Naive thymus-derived CD4-positive, alpha-beta T cell (primary cell): ENCODE measurements around the gene DNAJA3. TPM values are rescaled to one million over a fixed set of nuclear protein-coding genes. Genes with fewer than 3 reads are reported as not detected.

Experiments
- ATAC-seq: fragments of 150-1000 bp; cut with Tn5 transposase; 2 replicates; pipeline ENCODE4 v1.10.0; 2021; ENCODE audit warnings: mild to moderate bottlenecking, moderate library complexity
- CTCF ChIA-PET: fragments of 350-600 bp; sonication (Branson Sonifier 250); formaldehyde crosslinking; loops from one replicate; lab custom pipeline; 2021; ENCODE audit warnings: antibody characterized with exemption; lab: Charles Lee
- POLR2A ChIA-PET: fragments of 350-600 bp; sonication (Branson Sonifier 250); formaldehyde crosslinking; loops from one replicate; lab custom pipeline; 2021; ENCODE audit warnings: antibody characterized with exemption, inconsistent platforms; lab: Charles Lee
- DNase-seq, 9 donors: peaks; one replicate each; pipeline versions ENCODE4 v3.0.0 to v3.0.0-alpha.2; 2020 to 2022; ENCODE audit warnings: mixed read lengths in 1 of 9
- H3K27ac ChIP-seq: one replicate; pipeline ENCODE4 v1.7.0; 2013; ENCODE audit warnings: mild to moderate bottlenecking, low read depth, low read length, moderate library complexity
- H3K27me3 ChIP-seq, 2 donors: one replicate each; pipeline ENCODE4 v1.7.0; 2013; ENCODE audit warnings: low read length in 2 of 2, mild to moderate bottlenecking in 2 of 2, moderate library complexity in 2 of 2; ENCODE audit not compliant: control insufficient read depth in 2 of 2, insufficient read depth in 2 of 2
- H3K36me3 ChIP-seq, 3 experiments: 1 replicate in 2 of 3; 2 replicates in 1 of 3; pipeline ENCODE4 v1.7.0; 2013; ENCODE audit warnings: low read length in 3 of 3, mild to moderate bottlenecking in 3 of 3, moderate library complexity in 1 of 3; ENCODE audit not compliant: insufficient read depth in 3 of 3, control insufficient read depth in 2 of 3
- H3K4me1 ChIP-seq, 2 donors: one replicate each; pipeline ENCODE4 v1.7.0; 2013; ENCODE audit warnings: low read length in 2 of 2, mild to moderate bottlenecking in 2 of 2, moderate library complexity in 1 of 2; ENCODE audit not compliant: control insufficient read depth in 2 of 2, insufficient read depth in 2 of 2
- H3K4me3 ChIP-seq: 2 replicates; pipeline ENCODE4 v1.7.0; 2013; ENCODE audit warnings: mild to moderate bottlenecking, low read length
- H3K9me3 ChIP-seq, 3 experiments: 1 replicate in 2 of 3; 2 replicates in 1 of 3; pipeline ENCODE4 v1.7.0; 2013; ENCODE audit warnings: low read length in 3 of 3; ENCODE audit not compliant: control insufficient read depth in 2 of 3
- H3K27ac Mint-ChIP-seq, 9 donors: one replicate each; pipeline ENCODE4 v1.8.0; 2020 to 2022; ENCODE audit warnings: mixed read lengths in 9 of 9, mild to moderate bottlenecking in 8 of 9, moderate library complexity in 5 of 9, inconsistent platforms in 2 of 9
- H3K27me3 Mint-ChIP-seq, 5 donors: one replicate each; pipeline ENCODE4 v1.8.0; 2021 to 2022; ENCODE audit warnings: mixed read lengths in 5 of 5, mild to moderate bottlenecking in 1 of 5
- H3K36me3 Mint-ChIP-seq, 5 donors: one replicate each; pipeline ENCODE4 v1.8.0; 2020 to 2022; ENCODE audit warnings: mixed read lengths in 5 of 5, mild to moderate bottlenecking in 3 of 5, inconsistent platforms in 1 of 5
- H3K4me1 Mint-ChIP-seq, 7 donors: one replicate each; pipeline ENCODE4 v1.8.0; 2020 to 2022; ENCODE audit warnings: mixed read lengths in 7 of 7, mild to moderate bottlenecking in 3 of 7, inconsistent platforms in 1 of 7
- H3K4me3 Mint-ChIP-seq, 10 donors: one replicate each; pipeline ENCODE4 v1.8.0; 2020 to 2022; ENCODE audit warnings: mild to moderate bottlenecking in 10 of 10, mixed read lengths in 10 of 10, moderate library complexity in 6 of 10, inconsistent platforms in 2 of 10
- H3K9me3 Mint-ChIP-seq, 11 donors: one replicate each; pipeline ENCODE4 v1.8.0; 2020 to 2022; ENCODE audit warnings: mixed read lengths in 11 of 11, mild to moderate bottlenecking in 4 of 11, inconsistent platforms in 1 of 11, moderate library complexity in 1 of 11
- intact Hi-C, 2 donors: fragments of 100-400 bp; cut with micrococcal nuclease; formaldehyde crosslinking; loops; one replicate each; pipeline ENCODE4 v1.15.1; 2023
- polyA plus RNA-seq, 2 donors: library from polyadenylated mRNA; unstranded; fragments of 300-500 nt; fragmentation: Illumina TruSeq; gene quantifications; one replicate each; pipeline ENCODE4 v1.2.3, GENCODE V29; 2021
- total RNA-seq, 6 experiments: library from RNA in 5 of 6; stranded (reverse) in 5 of 6; gene quantifications; 1 replicate in 5 of 6; 2 replicates in 1 of 6; pipeline ENCODE4 v1.2.3 and lab custom pipeline; 2021 to 2026

The DNAJA3 gene
- total and polyA plus RNA-seq, 7 experiments from 2014 or later = 33.6 to 79.8 (median 70.5) TPM

DNA sequence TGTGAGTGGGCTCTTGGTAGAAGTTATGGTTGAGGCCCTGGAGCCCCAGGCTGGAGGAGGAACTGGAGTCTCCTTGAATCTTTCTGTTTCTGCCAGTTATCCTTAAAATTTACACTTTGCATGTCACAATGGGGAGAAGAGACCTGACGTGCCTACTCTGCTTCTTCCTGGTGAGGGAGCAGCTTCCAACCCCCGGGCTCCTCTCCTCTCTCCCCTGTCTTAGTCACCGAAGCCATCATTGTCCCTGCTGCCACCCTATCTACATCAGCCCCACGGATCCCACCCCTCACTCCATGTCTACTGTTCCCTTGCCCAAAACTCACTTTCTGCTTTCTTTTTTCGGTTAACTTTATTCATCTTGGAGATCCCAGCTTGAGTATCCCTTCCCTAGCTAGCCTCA, 17.6 kb downstream of the DNAJA3 start:
- Mint-ChIP-seq H3K9me3 (no peaks in the 10 kb centered on the region), H3K27me3 (no peaks in the 10 kb centered on the region), H3K4me1 (peaks cover 4 to 12% (median 5%) of the 10 kb centered on the region in 7 donors), H3K4me3 (no peak overlapping the region), H3K36me3 (peaks cover 20 to 62% (median 27%) of the 10 kb centered on the region in 5 donors), H3K27ac (peak overlapping the region in 1 of 9 donors; percentile 14)
- Histone ChIP-seq H3K27ac (no peak overlapping the region), H3K36me3 (peaks cover 30 to 93% (median 54%) of the 10 kb centered on the region in 3 experiments), H3K4me1 (no peaks in the 10 kb centered on the region), H3K4me3 (no peak overlapping the region), H3K9me3 (no peaks in the 10 kb centered on the region), H3K27me3 (no peaks in the 10 kb centered on the region)
- DNase-seq = no peak
- ATAC-seq = no peak
- ChIA-PET CTCF (interaction anchor here (0.6 kb wide), 1 partner anchor 30 kb away, joined by 5 read pairs; no protein-coding TSS in a partner anchor), POLR2A (no interaction called here)
- intact Hi-C loops = no loop called here

DNA sequence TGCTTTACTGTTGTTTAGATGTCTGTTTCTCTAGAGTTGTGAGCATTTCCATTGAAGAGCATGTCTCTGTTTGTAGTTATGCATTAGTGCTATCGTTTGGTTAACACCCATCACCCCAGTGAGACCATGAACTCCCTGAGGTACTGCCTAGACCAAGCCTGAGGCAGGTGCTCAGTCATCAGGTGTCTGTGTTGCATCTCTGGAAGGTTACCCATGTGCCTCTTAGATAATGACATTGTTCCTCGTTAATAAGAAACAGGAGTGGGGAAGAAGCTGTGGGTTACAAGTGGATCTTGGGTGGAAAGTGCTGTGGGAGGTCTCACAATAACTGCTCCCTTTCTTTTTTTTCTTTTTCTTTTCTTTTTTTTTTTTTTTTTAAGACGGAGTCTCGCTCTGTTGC, 18.3 kb downstream of the DNAJA3 start:
- Histone ChIP-seq H3K36me3 (peaks cover 30 to 96% (median 54%) of the 10 kb centered on the region in 3 experiments), H3K27ac (no peak overlapping the region), H3K4me1 (no peaks in the 10 kb centered on the region), H3K4me3 (no peak overlapping the region), H3K27me3 (no peaks in the 10 kb centered on the region), H3K9me3 (no peaks in the 10 kb centered on the region)
- intact Hi-C loops = no loop called here
- H3K4me1 Mint-ChIP-seq = peaks cover 4 to 12% (median 5%) of the 10 kb centered on the region in 7 donors
- H3K4me3 Mint-ChIP-seq = no peak overlapping the region
- no peaks in the 10 kb centered on the region for H3K9me3 Mint-ChIP-seq
- no peaks in the 10 kb centered on the region for H3K27me3 Mint-ChIP-seq
- ATAC-seq = no peak
- ChIA-PET CTCF (no interaction called here), POLR2A (no interaction called here)
- H3K36me3 Mint-ChIP-seq = peaks cover 20 to 62% (median 27%) of the 10 kb centered on the region in 5 donors
- DNase-seq = no peak
- no peak overlapping the region for H3K27ac Mint-ChIP-seq

DNA sequence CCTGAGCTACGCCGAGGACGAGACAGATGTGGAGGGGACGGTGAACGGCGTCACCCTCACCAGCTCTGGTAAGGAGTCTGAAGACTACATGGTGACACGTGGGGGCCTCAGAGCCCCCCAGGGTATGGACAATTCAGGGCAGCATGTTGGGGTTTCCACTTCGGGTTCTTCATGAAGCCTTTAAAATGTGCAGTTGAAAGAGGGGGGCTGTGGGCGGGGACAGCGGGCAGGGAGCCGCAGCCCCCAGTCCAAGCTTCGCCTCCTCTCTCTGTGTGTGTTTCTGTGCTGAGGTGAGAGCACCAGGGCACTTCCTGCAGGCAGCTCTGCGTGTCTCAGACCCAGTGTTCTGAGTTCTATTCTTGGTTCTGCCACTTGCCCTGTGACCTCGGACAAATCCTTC, 24.8 kb downstream of the DNAJA3 start:
- POLR2A ChIA-PET = interaction anchor here (0.6 to 2.1 kb wide), 4 partner anchors 8 to 70 kb away, joined by 3 to 5 read pairs (median 3); no protein-coding TSS in a partner anchor
- CTCF ChIA-PET = no interaction called here
- Mint-ChIP-seq H3K4me3 (no peak overlapping the region), H3K27ac (no peak overlapping the region), H3K4me1 (peaks cover 0 to 4% (median 0%) of the 10 kb centered on the region in 7 donors), H3K9me3 (no peaks in the 10 kb centered on the region), H3K27me3 (no peaks in the 10 kb centered on the region), H3K36me3 (peaks cover 7 to 32% (median 13%) of the 10 kb centered on the region in 5 donors)
- Histone ChIP-seq H3K4me1 (no peaks in the 10 kb centered on the region), H3K9me3 (no peaks in the 10 kb centered on the region), H3K27ac (no peak overlapping the region), H3K27me3 (no peaks in the 10 kb centered on the region), H3K4me3 (no peak overlapping the region), H3K36me3 (peaks cover 11 to 94% (median 29%) of the 10 kb centered on the region in 3 experiments)
- ATAC-seq = no peak
- intact Hi-C loops = no loop called here
- no peak for DNase-seq

DNA sequence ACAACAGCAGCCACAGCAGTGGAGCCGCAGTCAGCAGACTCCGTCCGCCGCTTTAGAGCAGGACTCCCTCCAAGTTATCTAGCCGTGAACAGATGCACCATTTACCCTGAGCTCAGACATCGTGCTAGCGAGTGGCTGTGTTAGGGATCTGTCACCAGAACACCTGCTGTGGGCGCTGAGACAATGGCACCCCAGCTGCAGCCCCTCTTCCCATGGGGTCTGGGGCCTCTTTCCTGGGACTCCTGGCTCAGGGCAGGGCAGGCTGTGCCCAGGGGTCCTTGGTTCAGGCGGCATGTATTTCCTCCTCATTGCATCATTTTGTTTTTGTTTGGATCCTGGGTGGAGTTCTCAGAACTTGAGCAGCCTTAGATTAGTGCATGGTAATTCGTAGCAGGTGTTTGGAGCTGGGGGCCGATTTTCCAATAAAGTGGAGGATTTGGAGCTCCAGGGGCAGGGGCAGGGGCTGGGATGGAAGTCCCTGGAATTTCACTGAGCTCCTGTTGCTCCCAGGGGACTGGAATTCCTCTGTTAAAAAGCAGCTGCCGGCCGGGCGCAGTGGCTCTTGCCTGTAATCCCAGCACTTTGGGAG, 25.4 kb downstream of the DNAJA3 start:
- Histone ChIP-seq H3K9me3 (no peaks in the 10 kb centered on the region), H3K27ac (no peak overlapping the region), H3K4me3 (no peak overlapping the region), H3K4me1 (no peaks in the 10 kb centered on the region), H3K36me3 (peaks cover 11 to 94% (median 29%) of the 10 kb centered on the region in 3 experiments), H3K27me3 (no peaks in the 10 kb centered on the region)
- ATAC-seq (no peak), DNase-seq (no peak)
- intact Hi-C loops = no loop called here
- Mint-ChIP-seq H3K27ac (peak overlapping the region in 1 of 9 donors; percentile 17), H3K27me3 (no peaks in the 10 kb centered on the region), H3K4me1 (peaks cover 0 to 4% (median 0%) of the 10 kb centered on the region in 7 donors), H3K4me3 (no peak overlapping the region), H3K9me3 (no peaks in the 10 kb centered on the region), H3K36me3 (peaks cover 7 to 32% (median 13%) of the 10 kb centered on the region in 5 donors)
- ChIA-PET POLR2A (interaction anchor here (0.6 to 0.8 kb wide), 2 partner anchors 7 to 69 kb away, joined by 3 read pairs; no protein-coding TSS in a partner anchor), CTCF (no interaction called here)

DNA sequence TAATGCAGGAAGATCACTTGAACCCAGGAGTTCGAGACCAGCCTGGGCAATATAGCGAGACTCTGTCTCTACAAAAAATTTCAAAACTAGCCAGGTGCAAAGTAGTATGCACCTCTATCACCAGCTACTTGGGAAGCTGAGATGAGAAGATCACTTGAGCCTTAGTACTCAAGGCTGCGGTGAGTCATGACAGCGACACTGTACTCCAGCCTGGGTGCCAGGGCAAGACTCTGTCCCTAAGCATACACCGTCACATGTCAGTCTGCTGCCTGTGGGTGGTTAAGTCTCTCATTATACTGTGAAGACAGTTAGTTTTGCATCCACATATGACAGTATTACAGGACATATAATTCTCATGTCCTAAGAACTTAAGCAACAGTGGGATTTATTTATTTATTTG, 27.0 kb downstream of the DNAJA3 start:
- Mint-ChIP-seq H3K9me3 (no peaks in the 10 kb centered on the region), H3K4me1 (peaks cover 0 to 5% (median 2%) of the 10 kb centered on the region in 7 donors), H3K27me3 (no peaks in the 10 kb centered on the region), H3K4me3 (no peak overlapping the region), H3K36me3 (peaks cover 5 to 26% (median 10%) of the 10 kb centered on the region in 5 donors), H3K27ac (peak overlapping the region in 3 of 9 donors; percentile 40 to 63 (median 43))
- H3K9me3 ChIP-seq = no peaks in the 10 kb centered on the region
- no peak overlapping the region for H3K4me3 ChIP-seq
- no peak overlapping the region for H3K27ac ChIP-seq
- POLR2A ChIA-PET = interaction anchor here (0.6 kb wide), 1 partner anchor 26 kb away, joined by 3 read pairs; no protein-coding TSS in a partner anchor
- intact Hi-C loops = no loop called here
- no peaks in the 10 kb centered on the region for H3K4me1 ChIP-seq
- ATAC-seq = no peak
- no peaks in the 10 kb centered on the region for H3K27me3 ChIP-seq
- no peak for DNase-seq
- CTCF ChIA-PET = no interaction called here
- H3K36me3 ChIP-seq = peaks cover 4 to 95% (median 17%) of the 10 kb centered on the region in 3 experiments

DNA sequence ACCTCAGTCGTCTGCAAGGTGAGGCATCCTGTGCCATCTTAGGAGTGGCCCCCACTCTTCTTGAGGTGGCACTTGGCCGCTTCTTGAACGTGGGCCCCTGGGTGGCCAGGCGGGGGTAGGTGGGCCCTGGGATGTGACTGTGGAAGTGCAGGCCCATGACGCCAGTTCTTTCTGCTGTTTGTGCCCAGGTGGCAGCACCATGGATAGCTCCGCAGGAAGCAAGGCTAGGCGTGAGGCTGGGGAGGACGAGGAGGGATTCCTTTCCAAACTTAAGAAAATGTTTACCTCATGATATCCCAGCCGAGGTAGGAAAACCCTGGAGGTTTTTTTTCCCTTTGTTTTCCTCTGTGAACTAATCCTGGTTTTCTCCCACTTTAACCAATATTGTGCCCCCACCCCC, 29.0 kb downstream of the DNAJA3 start:
- ChIA-PET CTCF (no interaction called here), POLR2A (no interaction called here)
- H3K27me3 ChIP-seq = no peaks in the 10 kb centered on the region
- Mint-ChIP-seq H3K36me3 (peaks cover 5 to 30% (median 12%) of the 10 kb centered on the region in 5 donors), H3K27me3 (no peaks in the 10 kb centered on the region), H3K4me3 (no peak overlapping the region), H3K4me1 (peaks cover 7 to 12% (median 11%) of the 10 kb centered on the region in 7 donors), H3K27ac (peak overlapping the region in 2 of 9 donors; percentile 17 to 36), H3K9me3 (no peaks in the 10 kb centered on the region)
- intact Hi-C loops = no loop called here
- H3K4me3 ChIP-seq = no peak overlapping the region
- ATAC-seq = no peak
- peaks cover 0 to 80% (median 13%) of the 10 kb centered on the region in 3 experiments for H3K36me3 ChIP-seq
- DNase-seq = no peak
- peaks cover 0 to 6% of the 10 kb centered on the region in 2 donors for H3K4me1 ChIP-seq
- H3K27ac ChIP-seq = peak overlapping the region; percentile 42
- H3K9me3 ChIP-seq = no peaks in the 10 kb centered on the region
